ENCODE data around the gene KRTAP5-8. TPM values are rescaled to one million over a fixed set of nuclear protein-coding genes. Genes with fewer than 3 reads are reported as not detected.
"Not testable (repeated sequence)": the region's sequence is repeated elsewhere in the genome, so short reads cannot be mapped to it uniquely, and the experiment has no call there.

The KRTAP5-8 gene
- total and polyA plus RNA-seq, 12 donors, result 0.28 TPM; not detected in 11

- H3K4me3 ChIP-seq, result no peak overlapping the region
- no peaks in the 10 kb centered on the region for H3K36me3 ChIP-seq (replicated peaks in 1 of 2)
- no peak for TF ChIP-seq CTCF (IDR thresholded peaks at IDR 0.05)
- TF ChIP-seq POLR2A (IDR thresholded peaks at IDR 0.05), result no peak
- no peaks in the 10 kb centered on the region for H3K27me3 ChIP-seq
- no peak for DNase-seq
- no peaks in the 10 kb centered on the region for H3K4me1 ChIP-seq (replicated peaks in 1 of 2)
- 81 to 96% (median 91%) methylated on average over 9 of the region's 9 CpGs for WGBS, 4 donors
- H3K27ac ChIP-seq, result no peak overlapping the region
- intact Hi-C loops (cut with DNase I), result no loop called here
- H3K9me3 ChIP-seq (replicated peaks in 1 of 3), result no peaks in the 10 kb centered on the region
Measured at GRCh38 chr11:71535825-71536224, 2.0 kb upstream of the KRTAP5-8 start.

- Histone ChIP-seq H3K4me3 (no peak overlapping the region), H3K27ac (no peak overlapping the region), H3K4me1 (replicated peaks in 1 of 2) (no peaks in the 10 kb centered on the region), H3K36me3 (replicated peaks in 1 of 2) (no peaks in the 10 kb centered on the region), H3K9me3 (replicated peaks in 1 of 3) (no peaks in the 10 kb centered on the region), H3K27me3 (no peaks in the 10 kb centered on the region)
- TF ChIP-seq CTCF (IDR thresholded peaks at IDR 0.05) (no peak), POLR2A (IDR thresholded peaks at IDR 0.05) (no peak)
- no peak for DNase-seq
- 84 to 93% (median 90%) methylated on average over 9 of the region's 9 CpGs for WGBS, 4 donors
- intact Hi-C loops (cut with DNase I), result no loop called here
Measured at GRCh38 chr11:71537537-71537936, 288 bp upstream of the KRTAP5-8 start.

- no peaks in the 10 kb centered on the region for H3K9me3 ChIP-seq (replicated peaks in 1 of 3)
- TF ChIP-seq CTCF (IDR thresholded peaks at IDR 0.05), result no peak
- no peak for TF ChIP-seq POLR2A (IDR thresholded peaks at IDR 0.05)
- no peaks in the 10 kb centered on the region for H3K27me3 ChIP-seq
- no peak for DNase-seq
- 78 to 94% (median 82%) methylated on average over 4 of the region's 4 CpGs for WGBS, 4 donors
- no peaks in the 10 kb centered on the region for H3K4me1 ChIP-seq (replicated peaks in 1 of 2)
- H3K27ac ChIP-seq, result no peak overlapping the region
- intact Hi-C loops (cut with DNase I), result no loop called here
- H3K4me3 ChIP-seq, result no peak overlapping the region
- no peaks in the 10 kb centered on the region for H3K36me3 ChIP-seq (replicated peaks in 1 of 2)
Measured at GRCh38 chr11:71538666-71538990, 803 bp downstream of the KRTAP5-8 start.

- TF ChIP-seq CTCF (IDR thresholded peaks at IDR 0.05) (no peak), POLR2A (IDR thresholded peaks at IDR 0.05) (no peak)
Measured at GRCh38 chr11:71539017-71539416, 1.2 kb downstream of the KRTAP5-8 start.

GRCh38 chr11:71539971-71540370 lies 2.1 kb downstream of the KRTAP5-8 start:
- H3K9me3 ChIP-seq (replicated peaks in 1 of 3); H3K4me1 ChIP-seq (replicated peaks in 1 of 2); intact Hi-C loops (cut with DNase I); H3K27ac ChIP-seq; H3K4me3 ChIP-seq; H3K27me3 ChIP-seq; H3K36me3 ChIP-seq (replicated peaks in 1 of 2); DNase-seq: not testable (repeated sequence)
- 93 to 95% (median 94%) methylated on average over 11 of the region's 11 CpGs for WGBS, 4 donors

More at GRCh38 chr11:71539017-71539416, 1.2 kb downstream of the KRTAP5-8 start:
- H3K4me3 ChIP-seq, result no peak overlapping the region
- H3K4me1 ChIP-seq (replicated peaks in 1 of 2), result no peaks in the 10 kb centered on the region
- no peak for DNase-seq
- no peaks in the 10 kb centered on the region for H3K9me3 ChIP-seq (replicated peaks in 1 of 3)
- intact Hi-C loops (cut with DNase I), result no loop called here
- H3K27me3 ChIP-seq, result no peaks in the 10 kb centered on the region
- H3K36me3 ChIP-seq (replicated peaks in 1 of 2), result no peaks in the 10 kb centered on the region
- 79 to 82% (median 81%) methylated on average over 11 of the region's 11 CpGs for WGBS, 4 donors
- H3K27ac ChIP-seq, result no peak overlapping the region

GRCh38 chr11:71540521-71541304 lies 2.9 kb downstream of the KRTAP5-8 start:
- intact Hi-C loops (cut with DNase I), result not testable (repeated sequence)
- WGBS, 4 donors, result 87 to 91% (median 90%) methylated on average over 9 of the region's 9 CpGs

More at GRCh38 chr11:71540521-71541304, 2.9 kb downstream of the KRTAP5-8 start:
- not testable (repeated sequence) for H3K27me3 ChIP-seq; H3K4me1 ChIP-seq (replicated peaks in 1 of 2); DNase-seq; H3K27ac ChIP-seq; H3K9me3 ChIP-seq (replicated peaks in 1 of 3); H3K4me3 ChIP-seq; H3K36me3 ChIP-seq (replicated peaks in 1 of 2)

Measured in adrenal gland (tissue), 12 donors.